Measurements from ENCODE around the gene COL16A1.
A peak's percentile ranks its signal among the peaks of the same experiment; 100 is the strongest.

The COL16A1 gene

GRCh38 chr1:31650161-31651088 is 53.4 kb downstream of the COL16A1 start:
- no peak for DNase-seq (ENCODE audit: low read depth in 2 of 3, low spot score in 2 of 3)

DNA sequence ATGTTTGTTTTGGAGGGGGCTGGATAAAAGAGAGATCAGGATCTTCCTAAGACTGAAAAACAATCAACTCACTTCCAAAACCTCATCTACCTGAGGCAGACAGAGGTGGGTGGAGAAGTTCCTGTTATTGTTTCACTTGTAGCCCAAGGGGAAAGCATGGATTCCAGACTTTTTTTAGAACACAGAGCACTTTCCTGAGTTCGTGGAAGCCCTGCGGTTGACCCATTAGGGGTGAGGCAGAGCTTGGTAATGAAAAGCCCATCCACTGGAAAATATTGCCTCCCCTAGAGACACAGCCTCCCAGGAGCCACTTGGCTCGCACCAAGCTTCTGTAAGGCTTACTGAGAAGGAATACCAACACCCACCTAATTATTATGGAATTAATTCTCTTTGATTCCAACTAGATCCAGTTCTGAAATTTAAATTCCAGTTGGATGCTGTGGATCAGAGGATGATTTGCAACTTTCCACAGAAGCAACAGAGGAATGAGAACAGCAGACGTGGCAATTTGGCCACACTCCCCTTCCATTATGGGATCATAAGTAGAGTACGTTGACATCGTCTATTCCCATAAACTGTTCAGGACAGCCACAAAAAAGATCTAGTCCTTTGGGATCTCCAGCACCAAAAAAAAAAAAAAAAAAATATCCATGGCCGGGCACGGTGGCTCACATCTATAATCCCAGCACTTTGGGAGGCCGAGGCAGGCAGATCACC is 55.0 kb downstream of the COL16A1 start:
- no peak for DNase-seq (ENCODE audit: low read depth in 2 of 3, low spot score in 2 of 3)

DNA sequence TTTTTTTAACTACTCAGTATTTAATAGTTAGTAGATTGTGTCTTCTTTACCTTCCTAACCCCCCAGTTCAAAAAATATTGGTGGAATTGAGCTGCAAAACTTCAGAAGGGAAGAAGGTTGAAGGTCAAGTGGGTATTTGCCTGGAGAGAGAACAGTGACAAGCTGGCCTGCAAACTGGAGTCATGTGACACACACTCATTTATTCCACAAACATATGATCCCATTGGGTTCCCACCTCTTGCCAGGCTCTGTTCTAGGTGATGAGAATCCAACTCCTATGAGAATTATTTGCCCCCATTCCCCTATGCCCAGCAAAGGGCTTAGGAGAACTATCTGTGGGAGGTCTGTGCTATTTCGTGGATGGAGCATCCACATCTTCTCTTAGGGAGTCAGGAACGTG is 55.6 kb downstream of the COL16A1 start:
- no peak for DNase-seq (ENCODE audit: low read depth in 2 of 3, low spot score in 2 of 3)

DNA sequence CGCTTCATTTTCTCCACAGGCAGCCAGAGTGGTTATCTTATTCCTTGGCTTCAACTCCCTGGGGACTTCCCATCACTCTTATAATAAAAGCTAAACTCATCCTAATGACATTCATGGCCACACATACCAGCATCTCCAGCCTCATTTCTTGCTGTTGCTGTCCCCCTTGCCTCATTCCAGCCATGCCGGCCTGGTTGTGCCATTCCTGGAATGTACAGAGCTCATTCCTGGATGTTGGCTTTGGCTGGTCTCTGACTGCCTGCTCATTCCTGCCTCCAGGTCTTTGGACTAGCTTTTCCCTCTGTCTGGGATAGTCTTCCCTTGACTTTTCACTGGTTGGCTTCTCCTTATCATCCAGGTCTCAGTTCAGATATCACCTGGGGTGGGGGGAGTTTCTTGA is 56.7 kb downstream of the COL16A1 start:
- DNase-seq (ENCODE audit: low read depth in 2 of 3, low spot score in 2 of 3) = no peak

DNA sequence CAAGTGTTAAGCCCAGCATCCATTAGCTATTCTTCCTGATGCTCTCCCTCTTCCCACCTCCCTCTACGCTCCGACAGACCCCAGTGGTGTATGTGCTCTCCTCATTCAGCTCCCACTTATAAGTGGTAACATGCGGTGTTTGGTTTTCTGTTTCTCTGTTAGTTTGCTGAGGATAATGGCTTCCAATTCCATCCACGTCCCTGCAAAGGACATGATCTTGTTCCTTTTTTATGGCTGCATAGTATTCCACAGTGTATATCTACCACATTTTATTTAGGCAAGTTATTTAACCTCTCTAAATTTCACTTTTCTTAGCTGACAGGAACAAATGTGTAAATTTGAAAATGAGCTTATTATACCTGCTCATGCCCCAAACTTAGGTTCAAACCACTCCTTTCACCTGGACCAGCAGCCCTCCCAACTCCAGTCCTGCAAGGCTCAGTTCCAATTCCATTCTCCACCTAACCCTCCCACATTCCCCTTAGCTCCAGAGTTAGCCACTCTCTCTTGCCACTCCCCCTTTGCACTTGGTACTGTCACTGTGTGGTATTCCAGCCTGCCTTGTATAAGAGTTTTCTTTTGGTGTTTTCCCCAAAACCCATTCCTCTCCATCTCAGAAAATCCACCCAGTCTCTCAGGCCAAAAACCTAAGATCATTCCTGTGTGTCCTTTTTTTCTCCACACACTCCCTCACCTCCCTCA is 57.4 kb downstream of the COL16A1 start:
- DNase-seq (ENCODE audit: low read depth in 2 of 3, low spot score in 2 of 3) = no peak

GRCh38 chr1:31645274-31645568 is 58.6 kb downstream of the COL16A1 start:
- DNase-seq (ENCODE audit: low read depth in 2 of 3, low spot score in 2 of 3) = no peak

DNA sequence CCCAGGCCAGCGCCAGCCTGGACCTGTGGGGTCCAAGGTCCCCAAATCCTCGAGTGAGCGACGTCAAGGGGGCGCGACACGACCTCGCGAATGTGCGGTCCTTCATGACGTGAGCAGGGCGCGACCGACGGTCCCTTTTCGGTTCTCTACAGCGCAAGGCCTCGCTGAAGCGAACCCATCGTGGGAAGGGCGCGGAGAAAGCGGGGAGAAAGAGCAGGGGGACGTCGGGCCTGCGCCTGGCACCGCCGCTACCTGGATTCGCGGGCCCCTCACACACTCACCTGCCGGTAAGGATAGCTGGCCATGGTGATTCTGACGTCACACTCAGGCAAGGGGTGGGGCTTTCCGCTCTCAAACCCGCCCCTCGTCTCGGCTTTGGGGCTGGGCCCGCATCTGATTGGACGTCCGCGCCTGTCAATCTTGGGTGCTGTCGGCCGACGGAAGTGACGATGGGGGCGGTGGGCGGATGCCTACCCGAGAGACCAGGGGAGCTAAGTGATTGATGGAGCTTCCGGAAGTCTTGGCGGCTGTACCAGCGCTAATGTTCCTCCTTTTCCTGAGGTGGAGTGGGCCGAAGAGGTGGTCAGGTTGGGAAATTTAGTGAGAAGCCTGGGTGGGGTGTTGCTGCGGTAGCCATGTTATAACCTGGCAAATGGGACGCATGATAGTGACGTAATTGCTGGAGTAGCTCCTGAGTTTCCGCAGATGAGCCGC is 59.1 kb downstream of the COL16A1 start, which contains the start of gene PEF1:
Gene PEF1, minus strand, starts transcription at position 317 of the 714 bp plus-strand sequence. Its CDS starts 12 bp downstream, at position 305.
- peak; percentile 95 to 99 (median 98) for DNase-seq (ENCODE audit: low read depth in 2 of 3, low spot score in 2 of 3)

DNA sequence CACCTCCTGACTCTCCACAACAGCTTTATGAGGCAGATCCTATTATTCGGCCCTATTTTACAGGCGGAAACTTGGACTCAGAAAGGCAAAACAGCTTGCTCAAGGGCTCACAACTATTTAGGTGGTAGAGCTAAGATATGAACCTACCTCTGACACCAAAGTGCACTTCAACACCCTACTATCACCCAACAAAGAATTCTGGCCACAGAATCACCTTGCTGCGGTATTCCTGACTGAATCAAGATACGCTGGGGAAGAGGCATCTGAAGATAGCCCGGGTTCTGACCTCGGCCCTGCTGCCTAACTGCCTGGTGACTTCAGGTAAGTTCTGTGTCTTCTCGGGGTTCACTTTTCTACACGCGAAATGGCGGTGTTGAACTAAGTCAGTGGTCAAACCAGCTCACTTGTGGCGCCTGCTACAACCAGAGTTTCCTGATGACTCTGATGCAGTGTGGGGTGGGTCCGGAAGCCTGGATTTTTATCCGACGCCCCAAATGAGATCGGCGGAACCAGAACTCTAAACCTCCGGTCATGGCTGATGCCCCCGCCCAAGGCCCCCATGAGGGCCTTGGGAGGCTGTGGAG is 59.7 kb downstream of the COL16A1 start:
- no peak for DNase-seq (ENCODE audit: low read depth in 2 of 3, low spot score in 2 of 3)

DNA sequence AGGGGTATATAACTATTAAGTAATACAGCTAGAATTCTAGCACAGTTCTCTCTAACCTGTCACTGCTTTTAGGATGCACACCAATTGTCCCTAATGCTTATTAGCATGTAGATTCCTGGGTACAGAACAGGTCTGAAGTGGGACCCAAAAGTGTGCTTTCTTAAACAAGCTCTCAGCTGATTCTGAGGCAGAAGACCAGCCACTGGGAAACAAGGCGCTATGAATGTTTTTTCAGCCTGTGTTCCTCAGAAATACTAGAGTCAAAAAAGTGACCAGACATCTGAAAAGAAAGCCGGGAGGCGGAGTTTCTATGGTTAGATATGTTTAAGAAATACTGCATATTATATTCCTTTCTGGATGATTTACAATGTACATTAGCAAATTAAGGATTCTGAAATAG is 60.9 kb downstream of the COL16A1 start:
- DNase-seq (ENCODE audit: low read depth in 2 of 3, low spot score in 2 of 3) = no peak

- DNase-seq (ENCODE audit: low read depth in 2 of 3, low spot score in 2 of 3) = no peak
Observed at GRCh38 chr1:31642366-31642765, 61.5 kb downstream of the COL16A1 start.

- DNase-seq (ENCODE audit: low read depth in 2 of 3, low spot score in 2 of 3) = no peak
Observed at GRCh38 chr1:31640964-31641363, 62.9 kb downstream of the COL16A1 start.

DNA sequence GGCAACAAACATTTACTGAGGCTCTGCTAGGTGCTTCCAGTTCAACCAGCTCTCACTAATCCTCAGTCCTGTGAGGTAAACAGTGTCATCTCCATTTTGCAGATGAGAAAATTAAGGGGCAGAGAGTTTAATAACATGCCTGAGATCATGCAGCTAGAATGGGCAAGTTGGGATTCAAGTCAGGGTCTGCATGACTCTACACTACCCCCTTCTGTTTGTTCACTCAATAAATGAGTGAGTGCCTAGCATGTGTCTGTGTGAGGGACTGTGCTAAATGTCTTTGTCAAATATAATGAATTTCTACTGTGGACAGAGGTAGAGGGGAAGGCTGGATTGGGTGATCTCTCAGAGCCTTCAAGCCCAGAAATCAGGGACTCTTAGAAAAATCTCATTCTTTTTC is 63.6 kb downstream of the COL16A1 start:
- no peak for DNase-seq (ENCODE audit: low read depth in 2 of 3, low spot score in 2 of 3)

GRCh38 chr1:31639543-31639942 is 64.3 kb downstream of the COL16A1 start:
- DNase-seq (ENCODE audit: low read depth in 2 of 3, low spot score in 2 of 3) = no peak

GRCh38 chr1:31637915-31638673 is 65.7 kb downstream of the COL16A1 start:
- no peak for DNase-seq (ENCODE audit: low read depth in 2 of 3, low spot score in 2 of 3)

- peak in 1 of 3 experiments; percentile 19 for DNase-seq (ENCODE audit: low read depth in 2 of 3, low spot score in 2 of 3)
Observed at GRCh38 chr1:31633117-31633516, 70.7 kb downstream of the COL16A1 start.

DNA sequence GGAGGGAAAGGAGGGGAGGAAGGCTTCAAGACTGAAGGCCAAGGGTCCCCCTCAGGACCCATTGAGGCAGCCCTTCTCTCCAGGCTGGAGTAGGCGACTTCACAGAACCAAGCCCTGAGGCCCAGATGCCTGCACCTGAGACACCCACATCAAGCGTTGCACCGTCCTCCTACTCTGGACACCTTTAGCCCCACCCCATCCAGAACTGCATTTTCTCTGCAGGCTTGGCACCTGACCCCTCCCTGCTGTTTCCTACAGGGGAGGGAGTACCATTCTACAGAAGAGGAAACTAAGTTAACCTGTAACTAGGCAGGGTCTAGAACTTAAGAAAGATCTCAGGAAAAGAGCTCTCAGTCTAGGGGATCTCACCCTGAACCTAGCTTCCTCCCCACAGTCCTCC is 71.2 kb downstream of the COL16A1 start:
- DNase-seq (ENCODE audit: low read depth in 2 of 3, low spot score in 2 of 3) = no peak

- DNase-seq (ENCODE audit: low read depth in 2 of 3, low spot score in 2 of 3) = no peak
Observed at GRCh38 chr1:31628931-31629556, 74.8 kb downstream of the COL16A1 start.

GRCh38 chr1:31627930-31628559 is 75.8 kb downstream of the COL16A1 start:
- no peak for DNase-seq (ENCODE audit: low read depth in 2 of 3, low spot score in 2 of 3)

- no peak for DNase-seq (ENCODE audit: low read depth in 2 of 3, low spot score in 2 of 3)
Observed at GRCh38 chr1:31627301-31627929, 76.4 kb downstream of the COL16A1 start.
